ENCODE measurements around the gene SKAP1.

GRCh38 chr17:48263731-48264035 lies 166.3 kb downstream of the SKAP1 start:
- TF ChIP-seq CTCF (conservative IDR thresholded peaks at IDR 0.05; ENCODE audit: low read length), result no peak
- TF ChIP-seq EZH2phosphoT487 (IDR thresholded peaks at IDR 0.05; ENCODE audit: borderline replicate concordance), result no peak
